DND-41 (cell line): ENCODE results near the gene KDM4F.

Source experiments
- ATAC-seq: fragments of 200-7000 bp; cut with Tn5 transposase; 3 replicates; pipeline ENCODE4 v1.9.1; 2021; ENCODE audit warnings: low read depth; ENCODE audit not compliant: insufficient read depth
- DNase-seq: peaks from one replicate; pipeline ENCODE4 v3.0.0-alpha.2; 2020
- H2AFZ ChIP-seq: 2 replicates; pipeline ENCODE4 v1.6.0; 2012; ENCODE audit warnings: low read depth, low read length
- H3K27ac ChIP-seq: 2 replicates; pipeline ENCODE4 v1.5.1; 2012; ENCODE audit warnings: low read length, inconsistent platforms
- H3K27me3 ChIP-seq: fragments of 200-600 bp; sonication (generic); 2 replicates; pipeline ENCODE4 v1.6.0; 2012; ENCODE audit warnings: low read length, mild to moderate bottlenecking, inconsistent platforms; ENCODE audit not compliant: insufficient read depth, poor library complexity
- H3K36me3 ChIP-seq: 2 replicates; pipeline ENCODE4 v1.5.1; 2012; ENCODE audit warnings: low read length, inconsistent platforms; ENCODE audit not compliant: insufficient read depth
- H3K4me1 ChIP-seq: 2 replicates; pipeline ENCODE4 v1.5.1; 2012; ENCODE audit warnings: mild to moderate bottlenecking, low read length; ENCODE audit not compliant: insufficient read depth
- H3K4me2 ChIP-seq: 2 replicates; pipeline ENCODE4 v1.6.0; 2012; ENCODE audit warnings: mild to moderate bottlenecking, moderate library complexity, low read length, inconsistent platforms; ENCODE audit not compliant: insufficient read depth
- H3K4me3 ChIP-seq, 2 experiments: fragments of 200-600 bp in 1 of 2; shearing (Covaris generic) in 1 of 2; 2 replicates each; pipeline ENCODE4 v1.5.1; 2012 to 2016; ENCODE audit warnings: inconsistent platforms in 2 of 2, low read length in 2 of 2, mild to moderate bottlenecking in 2 of 2, low read depth in 1 of 2, moderate library complexity in 1 of 2
- H3K79me2 ChIP-seq: 2 replicates; pipeline ENCODE4 v1.6.0; 2012; ENCODE audit warnings: low read length, inconsistent platforms; ENCODE audit not compliant: insufficient read depth
- H3K9ac ChIP-seq: 2 replicates; pipeline ENCODE4 v1.6.0; 2012; ENCODE audit warnings: low read depth, mild to moderate bottlenecking, inconsistent platforms, low read length, moderate library complexity
- H3K9me3 ChIP-seq: 2 replicates; pipeline ENCODE4 v1.5.1; 2012; ENCODE audit warnings: low read length, moderate library complexity, mild to moderate bottlenecking, inconsistent platforms; ENCODE audit not compliant: insufficient read depth, severe bottlenecking
- H4K20me1 ChIP-seq: 2 replicates; pipeline ENCODE4 v1.6.0; 2012; ENCODE audit warnings: low read length; ENCODE audit not compliant: insufficient read depth
- EZH2 ChIP-seq: IDR thresholded peaks from 3 replicates; pipeline ENCODE4 v1.6.1; 2012; ENCODE audit warnings: borderline replicate concordance, low read depth, mild to moderate bottlenecking, moderate library complexity, low read length, inconsistent platforms; ENCODE audit not compliant: severe bottlenecking
- TF ChIP-seq, protein P1 (sequence below): IDR thresholded peaks from 2 replicates; pipeline ENCODE4 v1.5.1; 2012; ENCODE audit warnings: borderline replicate concordance, low read length, moderate library complexity, mild to moderate bottlenecking; ENCODE audit not compliant: poor library complexity, severe bottlenecking; ENCODE audit errors: extremely low read depth

KDM4F gene

DNA sequence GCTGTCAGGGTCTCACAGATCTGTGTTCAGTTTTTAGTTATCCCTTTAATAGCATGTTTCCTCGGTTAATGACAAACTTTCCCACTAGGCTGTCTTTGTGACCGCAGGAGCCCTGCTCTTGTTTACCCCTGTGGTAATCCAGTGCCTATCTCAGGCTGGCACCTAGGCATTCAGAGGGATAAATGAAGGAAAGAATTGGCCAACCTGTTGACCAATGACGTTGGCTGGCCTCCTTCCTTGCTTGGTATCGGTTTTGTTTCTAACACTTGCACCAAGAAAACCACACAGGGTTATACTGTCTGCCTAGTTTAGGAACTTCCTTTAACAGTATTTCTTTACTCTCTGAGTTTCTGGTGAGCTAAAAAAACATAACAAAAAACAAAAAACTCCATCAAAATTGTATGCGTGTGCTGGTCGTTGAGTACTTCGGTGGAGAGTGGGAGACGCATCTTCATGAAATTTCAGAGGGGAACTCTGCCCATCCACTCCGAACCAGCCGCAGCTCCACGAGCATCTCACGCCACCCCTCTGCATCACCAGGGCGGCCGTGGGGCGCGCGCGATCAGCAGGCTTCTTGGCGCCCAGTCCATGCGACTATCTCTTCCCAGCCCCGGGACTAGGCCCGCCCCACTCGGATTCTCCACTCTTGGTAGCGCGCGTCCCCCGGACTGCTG, 39.9 kb downstream of the KDM4F start:
- no peaks in the 10 kb centered on the region for H3K79me2 ChIP-seq
- DNase-seq (no peak), ATAC-seq (peak; percentile 51)
- no peak for TF ChIP-seq EZH2
- TF ChIP-seq, protein P1, sequence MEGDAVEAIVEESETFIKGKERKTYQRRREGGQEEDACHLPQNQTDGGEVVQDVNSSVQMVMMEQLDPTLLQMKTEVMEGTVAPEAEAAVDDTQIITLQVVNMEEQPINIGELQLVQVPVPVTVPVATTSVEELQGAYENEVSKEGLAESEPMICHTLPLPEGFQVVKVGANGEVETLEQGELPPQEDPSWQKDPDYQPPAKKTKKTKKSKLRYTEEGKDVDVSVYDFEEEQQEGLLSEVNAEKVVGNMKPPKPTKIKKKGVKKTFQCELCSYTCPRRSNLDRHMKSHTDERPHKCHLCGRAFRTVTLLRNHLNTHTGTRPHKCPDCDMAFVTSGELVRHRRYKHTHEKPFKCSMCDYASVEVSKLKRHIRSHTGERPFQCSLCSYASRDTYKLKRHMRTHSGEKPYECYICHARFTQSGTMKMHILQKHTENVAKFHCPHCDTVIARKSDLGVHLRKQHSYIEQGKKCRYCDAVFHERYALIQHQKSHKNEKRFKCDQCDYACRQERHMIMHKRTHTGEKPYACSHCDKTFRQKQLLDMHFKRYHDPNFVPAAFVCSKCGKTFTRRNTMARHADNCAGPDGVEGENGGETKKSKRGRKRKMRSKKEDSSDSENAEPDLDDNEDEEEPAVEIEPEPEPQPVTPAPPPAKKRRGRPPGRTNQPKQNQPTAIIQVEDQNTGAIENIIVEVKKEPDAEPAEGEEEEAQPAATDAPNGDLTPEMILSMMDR, result no peak
- H2AFZ ChIP-seq, result peak overlapping the region; percentile 97
- peak overlapping the region; percentile 96 for H3K4me2 ChIP-seq
- peak overlapping the region; percentile 64 for H3K27ac ChIP-seq
- H3K9ac ChIP-seq, result peak overlapping the region; percentile 84
- H3K4me3 ChIP-seq, result peak overlapping the region; percentile 22 to 92; a peak in 3 of 4 replicates
- H3K36me3 ChIP-seq, result no peaks in the 10 kb centered on the region
- H3K9me3 ChIP-seq, result no peaks in the 10 kb centered on the region
- H3K27me3 ChIP-seq, result peaks cover 3% of the 10 kb centered on the region
- H4K20me1 ChIP-seq, result no peaks in the 10 kb centered on the region
- H3K4me1 ChIP-seq, result peaks cover 25% of the 10 kb centered on the region

DNA sequence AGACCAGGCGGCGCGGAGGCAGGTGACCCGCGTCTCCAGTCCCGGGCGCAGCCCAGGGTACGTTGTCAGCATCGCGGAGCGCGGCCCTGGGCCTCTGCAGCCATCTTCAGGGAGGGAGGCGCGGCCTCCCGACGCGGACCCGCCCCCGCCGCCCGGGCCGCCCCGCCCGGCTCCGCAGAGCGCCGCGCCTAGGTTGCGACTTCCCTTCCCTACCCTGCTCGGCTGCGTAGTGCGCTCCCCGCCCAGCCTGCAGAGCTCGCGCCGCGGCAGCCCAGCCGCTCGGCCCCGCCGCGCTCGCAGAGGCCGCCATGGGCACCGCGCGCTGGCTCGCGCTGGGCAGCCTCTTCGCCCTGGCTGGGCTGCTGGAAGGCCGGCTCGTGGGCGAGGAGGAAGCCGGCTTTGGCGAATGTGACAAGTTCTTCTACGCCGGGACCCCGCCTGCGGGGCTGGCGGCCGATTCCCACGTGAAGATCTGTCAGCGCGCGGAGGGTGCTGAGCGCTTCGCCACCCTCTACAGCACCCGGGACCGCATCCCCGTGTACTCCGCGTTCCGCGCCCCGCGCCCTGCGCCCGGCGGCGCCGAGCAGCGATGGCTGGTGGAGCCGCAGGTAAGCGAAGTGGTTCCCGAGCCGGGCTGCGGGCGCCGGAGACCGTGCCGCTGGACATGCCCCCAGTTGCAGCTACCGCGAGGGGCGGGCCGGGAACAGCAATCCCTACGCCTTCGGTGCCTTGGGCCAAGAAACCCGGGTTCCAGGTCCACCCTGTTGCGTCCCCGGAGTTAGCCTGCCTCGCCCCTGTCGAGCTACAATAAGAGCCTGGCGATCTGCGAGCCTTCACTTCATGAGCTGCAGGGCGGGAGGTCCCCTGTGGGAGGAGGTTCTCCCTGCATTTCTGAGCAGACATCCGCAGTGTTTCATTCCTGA, 40.7 kb downstream of the KDM4F start, which contains the start of gene ENDOD1:
TSS of gene ENDOD1 (plus strand) at position 227 of the 923 bp plus-strand sequence. CDS start at position 309, 82 bp downstream.
- Histone ChIP-seq H3K27me3 (no peaks in the 10 kb centered on the region), H3K4me2 (peak within 1 kb of the TSS; percentile 96), H3K27ac (peak within 1 kb of the TSS; percentile 64), H3K9me3 (no peaks in the 10 kb centered on the region), H3K36me3 (no peaks in the 10 kb centered on the region), H3K79me2 (no peaks in the 10 kb centered on the region), H2AFZ (peak within 1 kb of the TSS; percentile 97), H3K9ac (peak within 1 kb of the TSS; percentile 84), H3K4me3 (peak within 1 kb of the TSS; percentile 61 to 92), H3K4me1 (peaks cover 25% of the 10 kb centered on the region), H4K20me1 (no peaks in the 10 kb centered on the region)
- TF ChIP-seq, protein P1, result peak; percentile 6
- no peak for TF ChIP-seq EZH2
- DNase-seq, result peak; percentile 85
- ATAC-seq, result peak; percentile 96

DNA sequence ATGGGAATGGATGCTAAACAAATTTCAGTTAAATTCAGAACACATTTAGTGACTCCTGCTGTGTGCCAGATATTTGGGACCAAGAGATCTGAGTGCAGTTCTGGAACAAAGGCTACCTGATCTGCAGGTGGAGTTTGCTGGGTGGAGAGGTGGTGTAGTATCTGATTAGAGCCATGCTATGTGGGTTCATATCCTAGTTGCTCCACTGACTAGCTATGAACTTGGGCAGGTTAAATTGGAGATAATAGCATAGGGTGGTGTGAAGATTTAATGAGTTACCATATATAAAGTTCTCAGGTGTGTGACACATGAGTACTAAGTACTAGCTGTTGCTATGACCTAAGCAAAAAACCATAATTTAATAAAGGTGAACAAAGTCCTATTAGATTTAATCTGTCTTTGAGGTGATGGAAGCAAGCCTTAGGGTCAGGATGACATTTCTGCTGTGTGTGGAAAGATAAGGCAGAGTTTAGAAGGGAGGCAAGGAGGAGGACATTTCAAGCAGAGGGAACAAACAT, 42.5 kb downstream of the KDM4F start:
- no peak overlapping the region for H3K4me2 ChIP-seq
- H2AFZ ChIP-seq, result no peak overlapping the region
- no peak overlapping the region for H3K27ac ChIP-seq
- H3K4me3 ChIP-seq, result no peak overlapping the region
- H3K4me1 ChIP-seq, result peaks cover 25% of the 10 kb centered on the region
- TF ChIP-seq, protein P1, result no peak
- TF ChIP-seq EZH2, result no peak
- H3K9me3 ChIP-seq, result no peaks in the 10 kb centered on the region
- DNase-seq (no peak), ATAC-seq (no peak)
- H3K9ac ChIP-seq, result no peak overlapping the region
- H3K79me2 ChIP-seq, result no peaks in the 10 kb centered on the region
- no peaks in the 10 kb centered on the region for H4K20me1 ChIP-seq
- no peaks in the 10 kb centered on the region for H3K27me3 ChIP-seq
- no peaks in the 10 kb centered on the region for H3K36me3 ChIP-seq
